Karpas-422 (cell line): Measurements from ENCODE around the gene TIE1. TPM values are rescaled to one million over a fixed set of nuclear protein-coding genes. Genes with fewer than 3 reads are reported as not detected.

Source experiments
- DNase-seq: peaks from one replicate; pipeline ENCODE4 v3.0.0-alpha.2; 2015
- H2AFZ ChIP-seq: fragments of 200-600 bp; sonication (generic); 2 replicates; pipeline ENCODE4 v1.6.1; 2014; ENCODE audit warnings: antibody characterized with exemption, low read length, mixed read lengths
- H3K27ac ChIP-seq: fragments of 200-600 bp; sonication (generic); 2 replicates; pipeline ENCODE4 v1.5.1; 2014; ENCODE audit warnings: mild to moderate bottlenecking, low read length, moderate library complexity
- H3K27me3 ChIP-seq: fragments of 200-600 bp; sonication (generic); 2 replicates; pipeline ENCODE4 v1.6.1; 2014; ENCODE audit warnings: low read length, mixed read lengths
- H3K36me3 ChIP-seq: fragments of 200-600 bp; sonication (generic); 2 replicates; pipeline ENCODE4 v1.6.1; 2014; ENCODE audit warnings: low read length, mixed read lengths; ENCODE audit not compliant: insufficient read depth
- H3K4me1 ChIP-seq: fragments of 200-600 bp; sonication (generic); 2 replicates; pipeline ENCODE4 v1.6.1; 2014; ENCODE audit warnings: mild to moderate bottlenecking, low read length, mixed read lengths
- H3K4me2 ChIP-seq: fragments of 200-600 bp; sonication (generic); 2 replicates; pipeline ENCODE4 v1.6.1; 2014; ENCODE audit warnings: low read length, low read depth, mild to moderate bottlenecking; ENCODE audit not compliant: poor library complexity, severe bottlenecking
- H3K4me3 ChIP-seq: fragments of 200-600 bp; sonication (generic); 2 replicates; pipeline ENCODE4 v1.5.1; 2014; ENCODE audit warnings: mild to moderate bottlenecking, antibody characterized with exemption, low read length, mixed read lengths
- H3K79me2 ChIP-seq: fragments of 200-600 bp; sonication (generic); 2 replicates; pipeline ENCODE4 v1.6.1; 2014; ENCODE audit warnings: mild to moderate bottlenecking, low read length, mixed read lengths
- H3K9ac ChIP-seq: fragments of 200-600 bp; sonication (generic); 2 replicates; pipeline ENCODE4 v1.6.0; 2014; ENCODE audit warnings: low read length
- H3K9me2 ChIP-seq: fragments of 200-600 bp; sonication (generic), shearing (Covaris generic); replicated peaks from 2 replicates; pipeline ENCODE4 v1.6.0; 2014; ENCODE audit warnings: mild to moderate bottlenecking, low read length, moderate library complexity; ENCODE audit not compliant: insufficient read depth
- H3K9me3 ChIP-seq: fragments of 300-700, 200-600 bp; sonication (generic); 2 replicates; pipeline ENCODE4 v1.6.1; 2014; ENCODE audit warnings: low read length, mixed read lengths
- H4K20me1 ChIP-seq: fragments of 200-600 bp; sonication (generic); 2 replicates; pipeline ENCODE4 v1.6.1; 2014; ENCODE audit warnings: mild to moderate bottlenecking, antibody characterized with exemption, low read length, low read depth; ENCODE audit not compliant: insufficient read depth
- total RNA-seq: library from RNA; depleted of rRNA; stranded (reverse); fragments of >200 nt; shearing (Covaris generic); gene quantifications from 2 replicates; pipeline ENCODE4 v1.2.3, GENCODE V29; 2014; ENCODE audit warnings: low replicate concordance

TIE1 gene
- total RNA-seq, 1 experiment from 2014 or later, result not detected

- H3K4me2 ChIP-seq, result no peak overlapping the region
- no peaks in the 10 kb centered on the region; the same call in 1 of the 2 replicates for H3K36me3 ChIP-seq
- H4K20me1 ChIP-seq, result no peaks in the 10 kb centered on the region
- no peak for DNase-seq
- no peaks in the 10 kb centered on the region for H3K9me2 ChIP-seq
- H3K4me1 ChIP-seq, result no peaks in the 10 kb centered on the region
- peaks cover 10% of the 10 kb centered on the region for H3K9me3 ChIP-seq
- no peak overlapping the region for H2AFZ ChIP-seq
- H3K79me2 ChIP-seq, result no peaks in the 10 kb centered on the region
- no peak overlapping the region for H3K4me3 ChIP-seq
- no peak overlapping the region for H3K27ac ChIP-seq
- no peak overlapping the region for H3K9ac ChIP-seq
- H3K27me3 ChIP-seq, result no peaks in the 10 kb centered on the region; the same call in 1 of the 2 replicates
Observed at GRCh38 chr1:43325381-43325780, 24.6 kb downstream of the TIE1 start.

GRCh38 chr1:43327549-43328292, 26.9 kb downstream of the TIE1 start:
- no peak overlapping the region for H3K27ac ChIP-seq
- H3K4me3 ChIP-seq, result no peak overlapping the region
- H3K9me2 ChIP-seq, result no peaks in the 10 kb centered on the region
- H2AFZ ChIP-seq, result no peak overlapping the region
- no peaks in the 10 kb centered on the region; the same call in 1 of the 2 replicates for H3K36me3 ChIP-seq
- H3K9ac ChIP-seq, result no peak overlapping the region
- DNase-seq, result no peak
- H4K20me1 ChIP-seq, result no peaks in the 10 kb centered on the region
- no peaks in the 10 kb centered on the region for H3K4me1 ChIP-seq
- H3K9me3 ChIP-seq, result peaks cover 10% of the 10 kb centered on the region
- no peaks in the 10 kb centered on the region; the same call in 1 of the 2 replicates for H3K27me3 ChIP-seq
- H3K79me2 ChIP-seq, result no peaks in the 10 kb centered on the region
- no peak overlapping the region for H3K4me2 ChIP-seq

GRCh38 chr1:43329995-43330751, 29.4 kb downstream of the TIE1 start:
- Histone ChIP-seq H3K27ac (no peak overlapping the region), H3K9ac (no peak overlapping the region), H3K36me3 (no peaks in the 10 kb centered on the region; the same call in 1 of the 2 replicates), H3K4me1 (no peaks in the 10 kb centered on the region), H3K4me2 (no peak overlapping the region), H3K79me2 (no peaks in the 10 kb centered on the region), H3K4me3 (no peak overlapping the region), H2AFZ (no peak overlapping the region), H3K9me2 (no peaks in the 10 kb centered on the region), H4K20me1 (no peaks in the 10 kb centered on the region), H3K27me3 (no peaks in the 10 kb centered on the region; the same call in 1 of the 2 replicates), H3K9me3 (peaks cover 10% of the 10 kb centered on the region)
- DNase-seq, result no peak

GRCh38 chr1:43331688-43332087, 30.9 kb downstream of the TIE1 start:
- H3K79me2 ChIP-seq, result no peaks in the 10 kb centered on the region

GRCh38 chr1:43334453-43335205, 33.8 kb downstream of the TIE1 start:
- H2AFZ ChIP-seq, result no peak overlapping the region
- no peaks in the 10 kb centered on the region for H3K79me2 ChIP-seq
- H3K27me3 ChIP-seq, result no peaks in the 10 kb centered on the region
- no peaks in the 10 kb centered on the region for H3K36me3 ChIP-seq
- H4K20me1 ChIP-seq, result no peaks in the 10 kb centered on the region
- H3K4me2 ChIP-seq, result no peak overlapping the region
- H3K9ac ChIP-seq, result no peak overlapping the region
- H3K4me1 ChIP-seq, result no peaks in the 10 kb centered on the region
- H3K9me2 ChIP-seq, result no peaks in the 10 kb centered on the region
- H3K4me3 ChIP-seq, result no peak overlapping the region
- no peak overlapping the region for H3K27ac ChIP-seq
- no peak for DNase-seq
- H3K9me3 ChIP-seq, result no peaks in the 10 kb centered on the region

More at GRCh38 chr1:43331688-43332087, 30.9 kb downstream of the TIE1 start:
- DNase-seq, result no peak
- Histone ChIP-seq H4K20me1 (no peaks in the 10 kb centered on the region), H3K4me3 (no peak overlapping the region), H3K36me3 (no peaks in the 10 kb centered on the region), H3K27ac (no peak overlapping the region), H3K4me2 (no peak overlapping the region), H2AFZ (no peak overlapping the region), H3K27me3 (no peaks in the 10 kb centered on the region; the same call in 1 of the 2 replicates), H3K9ac (no peak overlapping the region), H3K9me3 (peaks cover 6% of the 10 kb centered on the region; the same call in 1 of the 2 replicates), H3K9me2 (no peaks in the 10 kb centered on the region), H3K4me1 (no peaks in the 10 kb centered on the region)

GRCh38 chr1:43337588-43337987, 36.8 kb downstream of the TIE1 start, which contains the start of gene MPL:
MPL (plus strand) TSS chr1:43337818; CDS start chr1:43337849, 31 bp downstream.
- Histone ChIP-seq H3K36me3 (no peaks in the 10 kb centered on the region), H3K4me1 (peaks cover 12% of the 10 kb centered on the region), H2AFZ (no peak within 1 kb of the TSS), H3K4me3 (no peak within 1 kb of the TSS), H3K9ac (no peak within 1 kb of the TSS), H3K79me2 (no peaks in the 10 kb centered on the region), H3K9me3 (no peaks in the 10 kb centered on the region), H3K9me2 (no peaks in the 10 kb centered on the region), H3K27me3 (no peaks in the 10 kb centered on the region), H4K20me1 (no peaks in the 10 kb centered on the region), H3K4me2 (no peak within 1 kb of the TSS), H3K27ac (no peak within 1 kb of the TSS)
- no peak for DNase-seq

GRCh38 chr1:43338001-43338400, 37.2 kb downstream of the TIE1 start:
- Histone ChIP-seq H3K9ac (no peak overlapping the region), H3K9me3 (no peaks in the 10 kb centered on the region), H3K79me2 (no peaks in the 10 kb centered on the region), H3K27me3 (no peaks in the 10 kb centered on the region), H3K36me3 (no peaks in the 10 kb centered on the region), H3K27ac (no peak overlapping the region), H3K9me2 (no peaks in the 10 kb centered on the region), H3K4me3 (no peak overlapping the region), H4K20me1 (no peaks in the 10 kb centered on the region), H2AFZ (no peak overlapping the region), H3K4me2 (no peak overlapping the region), H3K4me1 (peaks cover 12% of the 10 kb centered on the region)
- DNase-seq, result no peak
